ENCODE data around the gene PAQR5.

GRCh38 chr15:69275933-69276560 is 22.7 kb upstream of the PAQR5 start:
- TF ChIP-seq CTCF (IDR thresholded peaks at IDR 0.05; ENCODE audit: insufficient read depth, low read length, poor library complexity, severe bottlenecking) = no peak
- TF ChIP-seq EZH2phosphoT487 (conservative IDR thresholded peaks at IDR 0.05; ENCODE audit: low read length) = no peak
